GM12865 (cell line): ENCODE measurements around the gene CPM.
"Not testable (repeated sequence)": the region's sequence is repeated elsewhere in the genome, so short reads cannot be mapped to it uniquely, and the experiment has no call there.

ENCODE experiments used
- DNase-seq: peaks from one replicate; pipeline ENCODE4 v3.0.0; 2010; ENCODE audit warnings: low read depth
- H3K4me3 ChIP-seq: 2 replicates; pipeline ENCODE4 v1.5.1; 2011; ENCODE audit warnings: mild to moderate bottlenecking, low read depth, low read length, control low read depth
- CTCF ChIP-seq: IDR thresholded peaks from 2 replicates; pipeline ENCODE4 v1.5.1; 2011; ENCODE audit warnings: low read length, control low read depth, low read depth, inconsistent platforms; ENCODE audit not compliant: insufficient read depth; ENCODE audit errors: missing control alignments

Gene CPM

GRCh38 chr12:68867606-68868005, 65.4 kb downstream of the CPM start:
- TF ChIP-seq CTCF, result no peak
- no peak for DNase-seq
- no peak overlapping the region for H3K4me3 ChIP-seq

GRCh38 chr12:68866950-68867349, 66.0 kb downstream of the CPM start:
- H3K4me3 ChIP-seq, result no peak overlapping the region
- DNase-seq, result no peak
- TF ChIP-seq CTCF, result no peak

GRCh38 chr12:68865399-68866164, 67.4 kb downstream of the CPM start:
- H3K4me3 ChIP-seq, result no peak overlapping the region
- no peak for DNase-seq
- TF ChIP-seq CTCF, result no peak

- no peak for TF ChIP-seq CTCF
- no peak overlapping the region for H3K4me3 ChIP-seq
- DNase-seq, result no peak
These were observed 68.4 kb downstream of the CPM start for GRCh38 chr12:68864604-68865003.

GRCh38 chr12:68863886-68864454, 69.0 kb downstream of the CPM start:
- H3K4me3 ChIP-seq, result not testable (repeated sequence)
- peak; percentile 50 for TF ChIP-seq CTCF
- DNase-seq, result peak; percentile 63

GRCh38 chr12:68863109-68863770, 69.7 kb downstream of the CPM start:
- TF ChIP-seq CTCF, result no peak
- no peak overlapping the region for H3K4me3 ChIP-seq
- no peak for DNase-seq
